HuH-7.5 (cell line): ENCODE data around the gene STK10.

Source experiments
- DNase-seq: peaks from one replicate; pipeline ENCODE4 v3.0.0; 2011; ENCODE audit warnings: low spot score

STK10 gene

GRCh38 chr5:172106511-172107356, 81.3 kb downstream of the STK10 start:
- peak; percentile 71 for DNase-seq

GRCh38 chr5:172105811-172106210, 82.2 kb downstream of the STK10 start:
- no peak for DNase-seq

GRCh38 chr5:172104801-172105701, 83.0 kb downstream of the STK10 start:
- no peak for DNase-seq

- no peak for DNase-seq
Observed at GRCh38 chr5:172104021-172104420, 84.0 kb downstream of the STK10 start.

GRCh38 chr5:172102913-172103626, 85.0 kb downstream of the STK10 start:
- no peak for DNase-seq

- DNase-seq, result no peak
Observed at GRCh38 chr5:172102218-172102870, 85.7 kb downstream of the STK10 start.

GRCh38 chr5:172101547-172102217, 86.3 kb downstream of the STK10 start:
- DNase-seq, result no peak

- DNase-seq, result no peak
Observed at GRCh38 chr5:172098883-172099282, 89.1 kb downstream of the STK10 start.

GRCh38 chr5:172098046-172098445, 90.0 kb downstream of the STK10 start:
- no peak for DNase-seq

- DNase-seq, result no peak
Observed at GRCh38 chr5:172097356-172097755, 90.7 kb downstream of the STK10 start.

- DNase-seq, result no peak
Observed at GRCh38 chr5:172096207-172096940, 91.7 kb downstream of the STK10 start.

GRCh38 chr5:172095368-172096206, 92.4 kb downstream of the STK10 start:
- DNase-seq, result no peak

GRCh38 chr5:172093965-172094364, 94.1 kb downstream of the STK10 start:
- DNase-seq, result no peak

- no peak for DNase-seq
Observed at GRCh38 chr5:172093559-172093958, 94.5 kb downstream of the STK10 start.

GRCh38 chr5:172091956-172092732, 95.9 kb downstream of the STK10 start:
- DNase-seq, result no peak

GRCh38 chr5:172090976-172091547, 97.0 kb downstream of the STK10 start:
- no peak for DNase-seq

- DNase-seq, result no peak
Observed at GRCh38 chr5:172089298-172090117, 98.5 kb downstream of the STK10 start.

- DNase-seq, result no peak
Observed at GRCh38 chr5:172088801-172089200, 99.2 kb downstream of the STK10 start.
